IgD-negative memory B cell (primary cell): Measurements from ENCODE around the gene EDA2R. TPM values are rescaled to one million over a fixed set of nuclear protein-coding genes. Genes with fewer than 3 reads are reported as not detected.
A peak's percentile ranks its signal among the peaks of the same experiment; 100 is the strongest.

Source experiments
- H3K27ac Mint-ChIP-seq, 3 donors: one replicate each; pipeline ENCODE4 v1.8.0; 2020 to 2022; ENCODE audit warnings: mild to moderate bottlenecking in 3 of 3, mixed read lengths in 3 of 3, moderate library complexity in 1 of 3
- H3K27me3 Mint-ChIP-seq: one replicate; pipeline ENCODE4 v1.8.0; 2021; ENCODE audit warnings: mixed read lengths
- H3K36me3 Mint-ChIP-seq: one replicate; pipeline ENCODE4 v1.8.0; 2020; ENCODE audit warnings: mild to moderate bottlenecking, mixed read lengths
- H3K4me1 Mint-ChIP-seq, 3 donors: one replicate each; pipeline ENCODE4 v1.8.0; 2020 to 2022; ENCODE audit warnings: mixed read lengths in 3 of 3, mild to moderate bottlenecking in 1 of 3
- H3K4me3 Mint-ChIP-seq, 4 donors: one replicate each; pipeline ENCODE4 v1.8.0; 2020 to 2022; ENCODE audit warnings: mild to moderate bottlenecking in 4 of 4, mixed read lengths in 4 of 4, moderate library complexity in 3 of 4
- H3K9me3 Mint-ChIP-seq, 3 donors: one replicate each; pipeline ENCODE4 v1.8.0; 2020 to 2021; ENCODE audit warnings: mixed read lengths in 3 of 3, mild to moderate bottlenecking in 1 of 3
- polyA plus RNA-seq: library from polyadenylated mRNA; unstranded; fragments of 300-500 nt; fragmentation: Illumina TruSeq; gene quantifications from one replicate; pipeline ENCODE4 v1.2.3, GENCODE V29; 2021

EDA2R gene
- polyA plus RNA-seq, 1 donor from 2014 or later: not detected

DNA sequence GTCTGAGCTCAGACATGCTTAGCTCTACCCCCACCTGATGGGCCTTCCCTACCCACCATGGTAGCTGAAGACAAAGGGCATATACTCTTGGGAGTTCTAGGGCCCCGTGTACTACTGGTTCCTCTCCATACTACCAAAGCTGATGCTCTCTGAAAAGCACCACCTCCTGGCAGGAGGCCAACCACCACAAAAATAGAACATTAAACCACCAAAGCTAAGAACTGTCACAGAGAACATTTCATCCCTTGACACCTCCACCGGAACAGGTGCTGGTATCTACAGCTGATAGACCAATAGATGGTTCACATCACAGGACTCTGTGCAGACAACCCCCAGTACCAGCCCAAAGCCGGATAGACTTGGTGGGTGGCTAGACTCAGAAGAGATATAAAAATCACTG is 13.4 kb downstream of the EDA2R start:
- no peak overlapping the region for H3K4me3 Mint-ChIP-seq
- H3K27me3 Mint-ChIP-seq: peaks cover 2% of the 10 kb centered on the region
- peaks cover 2% of the 10 kb centered on the region for H3K36me3 Mint-ChIP-seq
- H3K27ac Mint-ChIP-seq: no peak overlapping the region
- peaks cover 0 to 4% (median 2%) of the 10 kb centered on the region in 3 donors for H3K9me3 Mint-ChIP-seq
- no peaks in the 10 kb centered on the region for H3K4me1 Mint-ChIP-seq

DNA sequence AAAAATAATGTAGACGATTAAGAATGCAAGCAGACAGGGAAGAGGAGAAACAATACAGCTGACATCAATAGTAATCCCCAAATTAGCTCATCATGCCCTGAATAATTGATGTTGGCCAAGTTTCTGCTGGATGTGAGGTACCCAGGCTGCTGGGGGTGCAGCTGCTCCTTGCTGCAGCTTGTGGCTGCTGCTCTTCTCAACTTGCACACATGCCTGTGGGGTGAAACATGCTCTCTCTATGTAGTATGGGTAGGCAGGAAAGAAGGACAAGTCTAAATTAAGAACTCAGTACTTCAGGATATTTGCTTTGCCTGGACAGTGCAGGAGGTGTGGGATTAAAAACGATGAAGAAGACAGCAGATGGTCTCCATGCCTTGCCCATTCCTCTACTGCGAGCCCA is 16.7 kb downstream of the EDA2R start:
- H3K27me3 Mint-ChIP-seq: peaks cover 2% of the 10 kb centered on the region
- no peak overlapping the region for H3K27ac Mint-ChIP-seq
- peaks cover 2% of the 10 kb centered on the region for H3K36me3 Mint-ChIP-seq
- no peak overlapping the region for H3K4me3 Mint-ChIP-seq
- peaks cover 0 to 2% (median 2%) of the 10 kb centered on the region in 3 donors for H3K9me3 Mint-ChIP-seq
- H3K4me1 Mint-ChIP-seq: no peaks in the 10 kb centered on the region

DNA sequence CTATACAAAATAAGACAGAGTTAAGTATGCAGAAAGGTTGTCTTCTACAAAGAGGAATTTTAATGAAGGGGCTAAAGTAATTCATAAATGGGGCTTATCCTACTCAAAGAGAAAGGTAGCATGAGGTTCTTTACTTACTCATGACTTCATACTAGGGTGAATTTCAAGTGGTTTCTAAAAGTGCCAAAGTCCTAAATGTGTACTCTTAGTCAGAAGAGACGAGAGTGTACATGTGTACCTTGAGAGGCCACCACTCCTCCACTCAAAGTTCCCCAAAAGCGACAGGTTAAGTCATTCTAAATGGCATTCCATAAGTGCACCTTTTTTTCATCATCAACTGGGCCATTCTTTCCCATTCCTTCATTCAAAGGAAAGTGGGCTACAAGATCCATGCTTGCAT is 21.9 kb downstream of the EDA2R start:
- no peak overlapping the region for H3K27ac Mint-ChIP-seq

DNA sequence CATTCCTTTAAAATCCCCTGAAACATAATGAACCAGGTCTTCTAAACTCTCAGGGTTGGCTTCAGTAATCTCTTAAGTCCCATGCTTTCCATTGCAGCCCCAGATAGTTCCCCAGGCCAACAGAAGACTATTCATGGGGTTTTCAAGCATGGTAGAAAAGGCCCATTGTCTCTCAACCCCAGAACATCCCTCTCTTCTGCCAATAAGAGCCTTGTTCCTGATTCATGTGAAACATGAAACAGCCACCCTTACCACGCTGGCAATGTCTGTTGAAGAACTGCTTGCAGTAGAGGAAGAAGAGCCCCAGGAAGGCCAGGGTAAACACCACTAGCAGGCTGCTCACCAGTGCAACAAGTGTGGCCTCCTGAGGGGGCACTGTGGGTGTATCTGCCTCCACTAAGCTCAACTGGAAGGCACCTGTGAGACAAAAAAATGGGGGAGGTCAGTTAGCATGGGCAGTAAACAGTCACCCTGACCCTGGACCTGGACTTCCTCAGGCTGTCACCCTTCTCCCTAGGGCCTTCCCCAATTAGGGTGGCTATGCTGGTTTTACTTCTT is 36.4 kb downstream of the EDA2R start:
- H3K4me3 Mint-ChIP-seq: peak overlapping the region in 1 of 4 donors; percentile 47
- H3K36me3 Mint-ChIP-seq: no peaks in the 10 kb centered on the region
- peaks cover 0 to 3% (median under 1%) of the 10 kb centered on the region in 3 donors for H3K9me3 Mint-ChIP-seq
- H3K27me3 Mint-ChIP-seq: no peaks in the 10 kb centered on the region
- peak overlapping the region in 1 of 3 donors; percentile 67 for H3K27ac Mint-ChIP-seq
- H3K4me1 Mint-ChIP-seq: peaks cover 0 to 4% (median 0%) of the 10 kb centered on the region in 3 donors

More for the DNA sequence above, 21.9 kb downstream of the EDA2R start:
- Mint-ChIP-seq H3K4me1 (no peaks in the 10 kb centered on the region), H3K36me3 (peaks cover 3% of the 10 kb centered on the region), H3K27me3 (no peaks in the 10 kb centered on the region), H3K4me3 (no peak overlapping the region), H3K9me3 (no peaks in the 10 kb centered on the region)

DNA sequence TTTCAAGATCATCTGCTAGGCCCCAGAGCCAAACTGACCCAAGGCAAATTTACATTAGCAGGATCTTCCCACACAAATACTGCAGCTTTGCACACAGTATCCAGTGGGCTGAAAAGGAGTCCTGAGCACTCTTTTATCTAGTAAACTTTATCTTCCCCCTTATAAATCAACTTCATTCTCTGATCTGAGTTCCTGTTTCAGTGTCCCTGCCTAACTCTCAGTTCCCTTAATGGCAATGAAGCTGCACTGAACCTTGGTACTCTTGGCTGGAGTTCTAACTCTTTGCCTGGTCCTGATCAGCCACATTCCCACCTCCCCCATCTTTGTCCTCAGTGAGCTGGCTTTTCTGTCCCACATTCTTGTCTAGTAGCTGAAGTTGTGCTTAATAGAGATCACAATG is 37.4 kb downstream of the EDA2R start:
- no peak overlapping the region for H3K4me3 Mint-ChIP-seq
- peaks cover 0 to 3% (median 0%) of the 10 kb centered on the region in 3 donors for H3K4me1 Mint-ChIP-seq
- H3K36me3 Mint-ChIP-seq: no peaks in the 10 kb centered on the region
- H3K27ac Mint-ChIP-seq: peak overlapping the region in 1 of 3 donors; percentile 32
- H3K27me3 Mint-ChIP-seq: no peaks in the 10 kb centered on the region
- peaks cover 0 to 3% (median 0%) of the 10 kb centered on the region in 3 donors for H3K9me3 Mint-ChIP-seq

DNA sequence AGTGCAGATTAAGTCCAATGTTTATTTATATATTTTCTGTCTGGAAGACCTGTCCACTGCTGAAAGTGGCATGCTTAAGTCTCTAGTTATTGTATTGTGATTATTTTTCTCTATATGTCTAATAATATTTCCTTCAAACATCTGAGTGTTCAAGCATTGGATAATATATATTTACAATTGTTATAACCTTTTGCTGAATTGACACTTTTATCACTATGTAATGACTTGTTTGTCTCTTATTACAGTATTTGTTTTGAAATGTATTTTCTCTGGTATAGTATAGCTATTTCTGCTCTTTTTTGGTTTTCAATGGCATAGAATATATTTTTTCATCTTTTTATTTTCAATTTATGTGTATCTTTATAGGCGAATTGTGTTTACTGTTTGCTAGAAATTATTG is 59.7 kb downstream of the EDA2R start:
- Mint-ChIP-seq H3K36me3 (no peaks in the 10 kb centered on the region), H3K4me1 (no peaks in the 10 kb centered on the region), H3K4me3 (no peak overlapping the region), H3K27ac (no peak overlapping the region), H3K9me3 (peaks cover 3 to 13% (median 7%) of the 10 kb centered on the region in 3 donors), H3K27me3 (no peaks in the 10 kb centered on the region)

DNA sequence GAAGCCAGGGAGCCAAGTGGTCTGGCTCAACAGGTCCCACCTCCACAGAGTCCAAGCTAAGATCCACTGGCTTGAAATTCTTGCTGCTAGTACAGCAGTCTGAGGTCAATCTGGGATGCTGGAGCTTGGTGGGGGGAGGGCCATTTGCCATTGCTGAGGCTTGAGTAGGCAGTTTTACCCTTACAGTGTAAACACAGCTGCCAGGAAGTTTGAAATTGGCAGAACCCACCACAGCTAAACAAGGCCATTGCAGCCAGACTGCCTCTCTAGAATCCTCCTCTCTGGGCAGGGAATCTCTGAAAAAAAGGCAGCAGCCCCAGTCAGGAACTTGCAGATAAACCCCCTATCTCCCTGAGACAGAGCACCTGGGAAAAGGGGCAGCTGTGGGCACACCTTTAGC is 84.9 kb downstream of the EDA2R start:
- H3K36me3 Mint-ChIP-seq: peaks cover 1% of the 10 kb centered on the region
- H3K27ac Mint-ChIP-seq: no peak overlapping the region
- peaks cover 2% of the 10 kb centered on the region for H3K27me3 Mint-ChIP-seq
- peaks cover 0 to 9% (median 0%) of the 10 kb centered on the region in 3 donors for H3K9me3 Mint-ChIP-seq
- no peak overlapping the region for H3K4me3 Mint-ChIP-seq
- H3K4me1 Mint-ChIP-seq: no peaks in the 10 kb centered on the region

DNA sequence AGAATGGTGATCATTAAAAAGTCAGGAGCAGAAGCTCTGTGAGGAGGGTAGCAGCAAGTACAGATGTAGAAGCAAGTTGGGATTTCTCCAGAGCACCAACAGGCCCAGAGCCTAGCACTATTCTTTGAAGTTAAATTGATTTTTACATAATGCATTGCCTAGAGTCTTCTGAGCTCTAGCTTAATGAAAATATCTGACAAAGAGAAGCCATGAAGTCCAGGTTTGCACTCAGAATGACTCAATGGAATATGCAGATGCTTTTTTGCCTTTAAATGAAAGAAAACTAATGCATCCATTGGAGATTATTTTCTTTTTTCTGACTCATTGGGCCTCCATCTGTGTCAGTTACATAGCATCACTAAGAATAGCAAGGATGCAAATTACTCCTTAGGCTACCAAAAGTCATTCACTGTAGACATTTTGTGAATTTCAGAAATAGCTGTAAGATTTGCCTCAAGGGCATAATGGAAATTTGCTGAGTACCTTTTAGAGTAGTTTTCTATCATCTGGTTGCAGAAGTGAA is 91.0 kb downstream of the EDA2R start:
- H3K27me3 Mint-ChIP-seq: no peaks in the 10 kb centered on the region
- no peak overlapping the region for H3K4me3 Mint-ChIP-seq
- H3K36me3 Mint-ChIP-seq: no peaks in the 10 kb centered on the region
- peaks cover 0 to 2% (median 2%) of the 10 kb centered on the region in 3 donors for H3K9me3 Mint-ChIP-seq
- H3K27ac Mint-ChIP-seq: no peak overlapping the region
- no peaks in the 10 kb centered on the region for H3K4me1 Mint-ChIP-seq
